HG03039 (cell line): ENCODE measurements around the gene ACVRL1.

Experiments
- ATAC-seq: cut with Tn5 transposase; IDR thresholded peaks from one replicate; pipeline ENCODE4 v1.9.1; 2021; ENCODE audit warnings: mild to moderate bottlenecking, moderate library complexity; ENCODE audit not compliant: unreplicated experiment

ACVRL1 gene

DNA sequence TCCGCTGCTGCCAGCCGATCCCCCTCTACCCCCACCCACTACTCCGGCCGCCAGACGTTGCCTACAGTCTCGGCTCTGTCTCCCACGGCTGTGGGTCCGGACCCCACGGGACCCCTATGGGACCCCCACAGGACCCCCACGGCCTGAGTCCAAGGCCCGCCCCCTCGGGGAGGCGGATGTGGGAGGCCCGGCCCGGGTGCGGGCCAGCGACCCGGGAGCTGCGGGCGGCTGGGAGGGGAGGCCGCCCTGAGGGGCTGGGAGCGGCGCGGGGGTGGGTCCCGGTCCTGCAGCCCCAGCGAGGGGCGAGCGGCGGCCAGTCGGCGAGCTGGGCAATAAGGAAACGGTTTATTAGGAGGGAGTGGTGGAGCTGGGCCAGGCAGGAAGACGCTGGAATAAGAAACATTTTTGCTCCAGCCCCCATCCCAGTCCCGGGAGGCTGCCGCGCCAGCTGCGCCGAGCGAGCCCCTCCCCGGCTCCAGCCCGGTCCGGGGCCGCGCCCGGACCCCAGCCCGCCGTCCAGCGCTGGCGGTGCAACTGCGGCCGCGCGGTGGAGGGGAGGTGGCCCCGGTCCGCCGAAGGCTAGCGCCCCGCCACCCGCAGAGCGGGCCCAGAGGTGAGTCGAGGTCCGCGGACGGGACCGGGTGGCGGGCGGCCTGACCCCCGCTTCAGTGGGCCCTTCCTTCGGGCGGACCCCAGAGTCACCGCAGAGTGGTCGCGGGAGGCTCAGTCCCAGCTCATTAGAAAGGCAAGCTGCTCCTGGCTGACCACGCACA is at the start of gene ACVRL1:
Gene ACVRL1 (plus strand): TSS at position 422 of the 773 bp plus-strand sequence. CDS start 4,971 bp downstream, outside the sequence.
- ATAC-seq: no peak

DNA sequence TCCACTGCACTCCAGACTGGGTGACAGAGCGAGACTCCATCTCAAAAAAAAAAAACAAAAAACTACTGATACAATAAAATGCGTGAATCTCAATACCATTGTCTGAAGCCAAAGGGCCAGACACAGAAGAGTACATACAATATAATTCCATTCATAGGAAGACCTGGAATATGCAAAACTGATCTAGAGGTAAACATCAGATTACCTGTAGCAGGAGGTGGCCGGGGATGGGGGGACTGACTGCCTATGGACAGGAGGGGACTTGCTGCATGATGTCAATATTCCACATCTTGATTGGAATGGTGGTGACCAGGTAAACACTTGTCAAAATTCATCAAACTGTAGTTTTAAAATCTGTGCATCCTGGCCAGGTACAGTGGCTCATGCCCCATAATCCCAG is 46.3 kb upstream of the ACVRL1 start:
- ATAC-seq: no peak

DNA sequence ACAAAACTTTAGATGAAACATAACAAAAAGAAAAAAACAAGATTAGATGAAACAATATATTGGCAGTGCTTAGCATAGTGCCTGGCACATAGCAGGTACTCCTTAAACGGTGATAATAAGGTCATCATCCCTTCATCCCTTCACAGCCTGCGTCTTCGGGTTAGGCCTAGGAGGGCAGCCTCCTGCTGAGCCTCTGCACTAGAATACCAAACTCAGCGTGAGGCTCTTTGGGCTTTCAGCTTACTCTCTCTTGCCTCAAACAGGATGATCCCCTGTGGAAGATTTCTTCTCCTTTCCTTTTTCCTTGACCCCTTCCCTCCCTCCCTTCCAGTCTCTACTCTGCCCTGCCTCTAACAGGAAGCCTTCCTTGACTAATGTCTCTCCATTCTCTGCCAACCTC is 44.4 kb upstream of the ACVRL1 start:
- no peak for ATAC-seq

DNA sequence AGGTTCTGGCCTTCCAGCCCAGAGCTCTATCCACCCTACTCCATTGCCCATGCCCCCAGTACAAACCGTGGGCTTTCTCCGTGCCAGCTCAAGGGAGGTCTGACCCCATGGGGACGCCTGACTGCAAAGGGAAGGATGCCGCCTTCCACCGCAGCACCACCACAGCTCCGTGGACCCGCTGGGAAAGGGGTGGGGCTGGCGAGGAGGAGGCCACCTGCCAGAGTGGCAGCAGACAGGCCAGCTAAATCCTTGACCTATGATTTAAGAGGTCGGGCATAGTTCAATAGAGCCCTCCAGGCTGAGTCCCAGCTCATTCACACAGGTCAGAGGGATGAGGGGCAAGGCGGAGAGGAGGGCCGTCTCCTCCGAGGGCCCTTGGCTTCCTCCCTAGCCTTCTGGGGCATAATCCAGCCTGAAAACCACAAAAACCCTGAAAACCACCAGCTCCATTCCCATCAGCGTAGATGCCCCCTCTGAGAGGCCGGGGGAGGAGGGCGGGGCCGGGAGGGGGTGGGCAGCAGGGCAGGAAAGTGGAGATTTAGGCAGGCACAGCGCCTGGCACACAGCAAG is 43.9 kb upstream of the ACVRL1 start:
- no peak for ATAC-seq

DNA sequence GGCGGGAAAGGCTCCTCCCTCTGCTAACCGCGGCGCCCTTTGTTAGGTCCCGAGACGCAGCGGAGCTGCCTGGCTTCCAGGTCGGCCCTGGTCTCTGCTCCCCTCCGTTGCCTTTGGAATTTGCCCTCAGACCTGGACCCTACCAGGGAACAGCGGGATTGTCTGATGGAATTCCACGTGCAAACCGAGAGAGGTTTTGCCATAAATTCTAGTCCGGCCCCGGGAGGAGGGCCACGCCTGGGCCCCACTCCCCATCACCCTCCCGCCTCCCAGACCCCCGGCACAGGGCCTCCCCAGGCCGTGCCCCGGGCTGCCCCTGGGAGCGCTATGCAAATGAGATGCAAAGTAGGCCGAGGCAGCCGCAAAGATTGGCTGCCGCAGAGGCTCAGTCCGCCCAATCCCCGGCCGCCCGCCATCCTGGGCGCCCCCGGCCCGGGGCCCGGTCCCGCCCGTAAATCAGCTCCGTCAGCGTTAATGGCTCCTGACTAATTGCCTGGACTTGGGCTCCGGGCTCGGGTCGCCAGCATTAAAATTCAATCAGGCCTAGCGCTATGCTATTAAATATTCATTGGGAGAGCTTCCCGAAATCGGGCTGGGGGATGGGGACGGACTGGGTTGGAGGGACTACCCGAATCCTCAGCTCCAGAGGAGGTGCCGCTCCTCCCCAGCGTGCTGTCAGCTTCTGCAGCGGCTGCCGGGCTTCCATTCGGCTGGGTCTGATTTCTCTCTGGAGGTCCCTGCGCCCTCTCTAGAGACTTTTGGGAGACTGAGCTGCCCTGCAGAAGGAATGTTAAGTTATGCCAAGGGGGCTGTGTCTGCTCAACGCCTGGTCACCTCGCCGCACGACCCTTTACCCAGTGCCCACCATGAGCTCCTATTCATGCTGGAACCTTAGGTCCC is 43.1 kb upstream of the ACVRL1 start:
- no peak for ATAC-seq

DNA sequence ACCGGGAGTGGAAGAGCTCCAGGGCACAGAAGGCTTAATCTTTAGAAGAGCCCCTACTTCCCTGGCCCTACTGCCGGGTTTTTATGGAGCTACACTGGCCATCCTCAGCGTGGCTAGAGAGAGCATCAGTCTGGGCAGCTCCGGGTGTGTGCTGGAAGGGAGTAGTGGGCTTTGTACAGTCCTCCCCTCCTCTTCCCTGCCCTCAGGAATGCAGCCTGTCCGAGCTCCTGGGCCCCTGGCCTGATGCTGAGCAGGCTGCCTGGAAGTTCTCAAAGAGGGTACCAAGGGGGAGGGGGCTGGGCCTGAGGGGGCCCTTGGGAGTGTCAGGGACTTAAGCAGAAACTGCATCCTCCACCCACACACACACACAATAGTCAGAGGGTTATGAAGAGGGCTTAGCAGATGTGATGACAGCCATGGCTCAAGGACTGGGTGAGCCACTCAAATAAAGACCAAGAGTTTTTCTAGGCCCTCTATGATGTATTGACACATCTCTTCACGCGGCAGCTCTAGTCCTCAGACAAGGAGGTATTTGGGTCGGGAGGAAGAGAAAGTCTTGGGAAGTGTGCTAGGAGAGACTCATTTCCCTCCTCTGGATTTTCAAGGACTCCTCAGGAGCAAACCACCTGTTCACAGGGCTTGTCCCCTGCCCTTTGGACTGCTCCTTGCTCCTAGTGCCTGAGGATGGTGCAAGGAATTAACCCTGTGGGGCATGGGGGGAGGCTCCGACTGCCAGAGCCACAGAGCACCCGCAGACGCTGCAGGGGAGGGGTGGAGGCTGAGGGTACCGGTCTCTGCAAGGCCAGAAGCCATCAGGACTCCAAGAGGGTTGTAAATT is 42.3 kb upstream of the ACVRL1 start:
- no peak for ATAC-seq

DNA sequence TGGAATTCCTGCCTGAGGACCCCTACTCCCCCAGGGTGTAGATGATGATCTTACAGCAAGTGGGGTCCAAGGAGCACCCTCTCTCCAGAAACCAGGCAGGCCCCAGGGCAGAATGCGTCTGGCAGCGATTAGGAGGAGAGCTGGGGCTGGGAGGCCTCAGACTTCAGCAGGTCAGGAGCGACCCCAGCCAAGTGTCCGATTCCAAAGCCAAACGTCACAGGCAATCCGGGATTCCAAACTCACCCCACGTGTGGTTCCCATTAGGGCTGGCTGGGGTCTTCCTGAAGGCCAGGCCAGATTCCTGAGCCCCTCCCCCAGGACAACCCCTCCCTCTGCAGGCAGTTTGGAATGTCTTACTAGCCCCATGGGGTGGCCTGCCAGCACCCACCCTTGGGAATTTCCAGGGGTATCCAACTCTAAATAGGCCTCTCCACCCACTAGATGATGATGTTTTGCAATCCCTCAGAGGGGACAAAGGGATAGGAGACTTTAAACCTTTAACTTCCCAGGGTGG is 41.5 kb upstream of the ACVRL1 start:
- no peak for ATAC-seq

DNA sequence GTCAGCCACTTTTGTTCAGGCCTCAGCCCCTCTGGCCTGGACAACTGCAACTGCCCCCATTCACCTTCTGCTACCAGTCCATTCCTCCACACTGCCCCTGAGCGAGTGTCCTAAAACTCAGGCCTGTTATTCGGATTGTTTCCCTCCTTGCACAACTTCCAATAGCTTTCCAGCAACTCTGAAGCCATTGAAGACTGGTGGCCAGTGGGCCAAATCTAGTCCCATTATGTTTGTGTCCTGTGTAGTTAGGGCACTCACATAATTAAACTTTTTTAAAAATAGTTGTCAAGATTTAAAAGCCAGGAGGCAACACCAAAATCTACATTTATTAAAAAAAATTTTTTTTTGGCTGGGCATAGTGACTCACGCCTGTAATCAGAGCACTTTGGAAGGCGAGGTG is 41.0 kb upstream of the ACVRL1 start:
- ATAC-seq: no peak

DNA sequence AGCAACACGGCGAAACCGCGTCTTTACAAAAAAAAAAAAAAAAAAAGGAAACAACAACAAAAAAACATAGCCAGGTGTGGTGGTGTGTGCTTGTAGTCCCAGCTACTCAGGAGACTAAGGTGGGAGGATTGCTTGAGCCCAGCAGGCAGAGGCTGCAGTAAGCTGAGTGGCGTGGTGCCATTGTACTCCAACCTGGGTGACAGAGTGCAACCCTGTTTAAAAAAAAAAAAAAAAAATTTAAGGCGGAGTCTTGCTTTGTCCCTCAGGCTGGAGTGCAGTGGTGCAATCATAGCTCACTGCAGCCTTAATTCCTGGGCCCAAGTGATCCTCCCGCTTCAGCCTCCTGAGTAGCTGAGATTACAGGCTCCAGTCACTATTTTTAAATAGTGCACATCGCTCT is 40.5 kb upstream of the ACVRL1 start:
- no peak for ATAC-seq

DNA sequence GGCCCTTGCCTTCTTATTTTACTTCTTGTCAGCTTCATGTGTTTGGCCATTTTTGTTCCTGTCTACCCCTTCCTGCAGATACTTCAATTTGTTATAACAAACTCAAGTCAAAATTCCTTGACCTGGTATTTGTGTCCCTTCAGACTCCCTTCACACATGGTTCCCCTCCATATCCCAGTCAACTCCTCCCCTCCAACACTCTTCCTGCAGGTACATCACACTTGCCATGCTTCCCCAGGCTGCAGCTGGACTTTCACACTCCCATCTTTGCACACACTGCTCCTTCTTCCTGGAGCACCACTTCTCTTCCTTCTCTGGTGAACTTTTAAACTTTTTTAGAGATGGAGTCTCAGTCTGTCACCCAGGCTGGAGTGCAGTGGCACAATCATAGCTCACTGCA is 39.9 kb upstream of the ACVRL1 start:
- no peak for ATAC-seq

DNA sequence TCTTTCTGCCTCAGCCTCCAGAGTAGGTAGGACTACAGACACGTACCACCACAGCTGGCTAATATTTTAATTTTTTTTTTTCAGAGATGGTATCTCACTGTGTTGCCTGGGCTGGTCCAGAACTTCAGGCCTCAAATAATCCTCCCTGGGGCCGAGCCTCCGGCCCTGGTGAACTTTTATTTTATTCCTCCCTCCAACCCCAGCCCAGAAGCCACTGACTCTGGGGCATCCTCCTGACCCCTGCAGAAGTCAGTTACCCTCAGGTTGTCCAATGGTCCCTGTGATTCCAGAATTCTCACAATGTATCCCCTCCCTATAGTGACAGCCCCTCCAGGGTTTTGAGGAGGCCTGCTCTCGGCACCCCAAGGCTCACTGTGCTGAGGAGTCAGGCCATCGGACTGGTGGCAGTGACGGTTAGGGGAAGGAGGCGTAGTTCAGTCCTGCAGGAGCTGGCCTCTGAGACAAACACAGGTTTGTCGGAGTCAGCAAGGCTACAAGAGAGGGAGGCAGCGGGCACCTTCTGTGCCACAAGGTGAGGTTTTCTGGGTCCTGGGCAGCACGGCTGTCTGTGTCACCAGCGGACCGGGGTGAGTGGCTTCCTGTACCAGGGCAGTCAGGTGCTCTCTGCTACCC is 39.4 kb upstream of the ACVRL1 start:
- no peak for ATAC-seq

DNA sequence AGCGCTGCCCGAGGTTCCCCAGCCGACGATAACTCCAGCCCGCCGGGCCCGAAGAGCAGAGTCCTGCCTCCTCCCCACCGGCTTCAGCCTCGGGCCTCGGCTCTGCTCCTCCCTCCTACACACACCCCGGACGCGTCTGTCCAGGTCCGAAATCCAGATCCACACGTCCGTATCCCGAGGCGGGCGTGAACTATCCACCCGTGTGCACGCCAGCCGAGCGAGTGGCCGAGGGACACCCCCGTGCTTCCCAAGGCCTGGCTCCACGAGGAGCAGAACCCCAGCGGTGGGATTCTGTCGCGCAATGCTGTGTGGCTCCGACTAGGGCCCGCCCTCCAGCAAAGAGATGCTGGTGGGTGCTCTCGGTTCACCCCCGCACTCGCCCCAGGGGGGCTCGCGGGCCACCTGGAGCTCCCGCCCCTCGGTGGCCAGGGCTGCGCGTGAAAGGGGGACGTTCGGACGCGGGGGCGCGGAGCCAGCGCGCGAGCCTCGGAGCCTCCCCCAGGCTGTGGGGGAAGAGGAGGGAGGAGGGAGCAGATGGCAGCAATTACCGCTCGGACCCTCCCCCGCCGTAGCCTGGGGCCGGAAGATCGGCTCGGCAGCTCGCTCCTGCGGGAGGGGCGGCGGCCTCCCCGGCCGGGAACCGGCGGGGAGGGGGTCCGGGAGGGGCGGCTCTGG is 38.3 kb upstream of the ACVRL1 start:
- no peak for ATAC-seq

DNA sequence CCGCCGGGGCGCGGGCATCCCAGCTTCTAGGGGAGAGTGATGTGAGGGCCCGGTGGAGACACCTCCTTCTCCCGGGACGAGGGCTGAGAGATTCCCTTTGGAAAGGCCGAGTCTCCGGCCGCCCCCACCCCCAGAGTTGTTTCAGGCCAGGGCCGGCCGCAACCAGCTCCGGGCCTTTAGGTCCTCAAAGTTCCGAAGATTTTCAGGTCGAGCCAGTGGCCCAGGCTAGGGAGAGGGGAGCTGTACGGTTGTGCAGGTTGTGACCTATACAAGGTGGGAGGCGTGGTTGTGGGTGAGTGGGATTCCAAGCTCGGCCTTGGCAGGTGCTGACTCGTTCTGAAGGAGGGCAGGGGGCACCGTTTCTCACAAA is 37.8 kb upstream of the ACVRL1 start:
- ATAC-seq: no peak

DNA sequence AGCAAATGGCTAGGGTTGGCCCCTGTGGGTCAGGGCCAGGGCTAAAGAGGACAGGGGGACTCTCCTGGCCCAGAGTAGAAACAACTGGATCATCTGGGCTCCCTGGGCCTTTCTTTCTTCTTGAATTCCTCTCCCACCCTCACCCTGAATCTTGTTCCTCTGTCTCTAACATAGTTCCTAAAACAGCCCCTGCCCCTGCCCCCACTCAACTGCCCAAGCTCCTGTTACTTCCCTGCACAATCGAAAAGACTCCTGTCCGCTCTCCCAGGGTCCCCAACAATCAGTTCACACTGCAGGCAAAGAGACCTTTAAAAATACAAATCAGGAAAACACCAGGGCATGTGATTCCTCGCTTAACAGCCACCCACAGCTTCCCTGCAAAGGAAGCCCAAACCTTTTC is 37.4 kb upstream of the ACVRL1 start:
- ATAC-seq: no peak

DNA sequence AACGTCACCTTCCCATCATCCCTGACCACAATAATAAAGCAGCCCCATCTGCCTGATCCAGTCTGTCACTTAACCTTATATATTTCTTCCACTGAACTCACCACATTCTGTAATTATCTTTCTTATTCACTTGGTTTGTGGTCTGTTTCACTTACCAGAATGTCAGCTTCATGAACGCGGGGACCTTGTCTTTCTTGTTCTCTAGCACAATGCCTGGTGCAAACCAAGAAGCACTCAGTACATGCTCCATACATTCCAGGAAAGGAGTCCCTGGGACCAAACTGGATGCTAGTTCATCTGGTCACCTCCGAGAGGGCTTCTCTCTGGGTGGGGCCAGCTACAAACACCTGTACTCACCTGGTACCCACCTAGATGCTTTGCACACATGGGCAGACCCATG is 36.8 kb upstream of the ACVRL1 start:
- ATAC-seq: no peak

DNA sequence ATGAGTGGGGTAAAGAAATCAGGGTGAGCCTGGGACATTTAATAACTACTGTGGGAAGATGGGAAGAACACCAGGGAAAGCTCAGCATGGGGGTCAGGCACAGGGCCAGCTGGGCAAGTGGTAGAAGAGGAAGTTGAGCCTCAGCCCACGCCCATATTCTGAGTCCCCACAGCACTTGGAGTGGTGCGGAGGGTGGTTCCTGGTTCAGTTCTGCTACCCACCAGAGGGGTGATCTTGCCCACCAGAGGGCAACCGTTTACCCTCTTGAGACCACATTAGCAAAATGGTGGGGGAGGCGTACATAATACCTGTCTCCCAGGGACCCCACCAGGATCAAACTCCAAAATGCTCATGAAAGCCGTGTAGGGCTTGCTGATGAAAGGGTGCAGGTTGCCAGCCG is 36.2 kb upstream of the ACVRL1 start:
- ATAC-seq: no peak

DNA sequence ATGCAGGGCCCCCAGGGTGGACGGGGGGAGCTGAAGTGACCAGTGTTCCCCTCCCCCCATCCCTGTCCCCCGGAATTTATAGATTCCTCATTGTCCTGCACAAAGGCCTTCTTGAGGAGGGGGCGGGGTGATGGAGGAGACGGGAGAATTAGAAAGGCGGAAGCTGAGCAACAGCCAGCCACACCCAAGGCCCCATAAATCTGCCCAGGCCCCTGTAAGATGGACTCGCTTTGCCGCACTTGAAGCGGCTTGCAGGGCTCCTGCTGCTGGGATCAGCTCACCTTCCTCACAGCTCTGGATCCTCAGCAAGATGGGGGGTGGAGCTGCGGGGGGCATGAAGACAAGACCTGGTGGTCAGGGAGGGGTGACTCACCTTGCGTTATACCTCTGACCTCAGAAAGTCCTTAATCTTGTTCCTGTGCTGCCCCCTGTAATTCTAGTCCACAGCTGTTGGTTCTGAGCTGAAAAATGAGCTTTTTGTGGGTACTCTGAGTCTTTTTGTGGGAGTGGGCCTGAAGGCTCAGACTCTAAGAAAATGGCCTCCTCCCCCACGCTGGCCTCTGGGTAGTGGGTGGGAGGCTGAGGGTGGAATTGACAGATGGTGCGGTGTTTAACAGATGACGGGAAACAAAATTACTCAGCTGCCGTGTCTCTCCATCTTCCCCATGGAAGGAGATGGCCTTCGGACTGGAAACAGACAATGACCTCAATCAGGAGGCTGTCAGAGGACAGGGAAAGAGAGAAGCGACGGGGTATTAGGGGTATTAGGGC is 35.2 kb upstream of the ACVRL1 start:
- ATAC-seq: no peak

DNA sequence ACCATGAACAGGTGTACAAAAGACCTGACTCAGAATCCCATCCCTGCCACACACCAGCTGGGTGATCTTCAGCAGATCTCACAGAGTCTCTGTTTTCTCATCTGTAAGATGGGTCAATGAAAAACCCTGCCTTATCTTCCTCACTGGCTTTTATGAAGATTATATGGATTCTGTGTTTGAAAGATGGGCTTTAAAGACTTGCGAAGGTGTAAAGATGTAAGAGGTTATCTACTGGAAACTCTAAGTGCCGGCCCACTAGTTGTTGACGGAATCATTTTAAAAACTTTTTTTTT is 34.7 kb upstream of the ACVRL1 start:
- ATAC-seq: no peak
